GM12864 (cell line): ENCODE data around the gene ADIPOQ.
"Not testable (repeated sequence)": the region's sequence is repeated elsewhere in the genome, so short reads cannot be mapped to it uniquely, and the experiment has no call there.

Experiments used
- DNase-seq: peaks from one replicate; pipeline ENCODE4 v3.0.0-alpha.2; 2011; ENCODE audit warnings: low read depth
- H3K4me3 ChIP-seq: 2 replicates; pipeline ENCODE4 v1.5.1; 2011; ENCODE audit warnings: mild to moderate bottlenecking, low read depth, low read length, control low read depth
- CTCF ChIP-seq: IDR thresholded peaks from 2 replicates; pipeline ENCODE4 v1.5.1; 2011; ENCODE audit warnings: low read depth, mild to moderate bottlenecking, moderate library complexity, low read length, control low read depth, inconsistent platforms; ENCODE audit errors: missing control alignments

ADIPOQ gene

GRCh38 chr3:186842426-186843038 is at the start of gene ADIPOQ:
Gene ADIPOQ, plus strand, starts transcription at chr3:186842710. Its CDS starts 10,349 bp downstream, at chr3:186853059.
- TF ChIP-seq CTCF = no peak
- DNase-seq = no peak
- H3K4me3 ChIP-seq = no peak within 1 kb of the TSS

GRCh38 chr3:186798239-186798874 is 44.2 kb upstream of the ADIPOQ start:
- no peak for TF ChIP-seq CTCF
- H3K4me3 ChIP-seq = no peak overlapping the region
- no peak for DNase-seq

- H3K4me3 ChIP-seq = no peak overlapping the region
- no peak for TF ChIP-seq CTCF
- no peak for DNase-seq
Measured at GRCh38 chr3:186800285-186800684, 42.2 kb upstream of the ADIPOQ start.

GRCh38 chr3:186802701-186803100 is 39.8 kb upstream of the ADIPOQ start:
- H3K4me3 ChIP-seq = no peak overlapping the region
- TF ChIP-seq CTCF = no peak
- DNase-seq = no peak

- not testable (repeated sequence) for DNase-seq, H3K4me3 ChIP-seq
Measured at GRCh38 chr3:186803447-186803846, 39.1 kb upstream of the ADIPOQ start.

- peak; percentile 55 for DNase-seq
- no peak for TF ChIP-seq CTCF
- H3K4me3 ChIP-seq = peak within 1 kb of the TSS; percentile 88
Measured at GRCh38 chr3:186806089-186807055, 36.1 kb upstream of the ADIPOQ start, which contains the start of gene RFC4. Gene RFC4, minus strand, starts transcription at chr3:186806482. Its CDS starts 1,769 bp downstream, at chr3:186804713.

GRCh38 chr3:186807231-186807630 is 35.3 kb upstream of the ADIPOQ start:
- peak overlapping the region; percentile 88 for H3K4me3 ChIP-seq
- TF ChIP-seq CTCF = no peak
- DNase-seq = no peak
